RPMI8226 (cell line): ENCODE measurements around the gene MAP7.
"Not testable (repeated sequence)": the region's sequence is repeated elsewhere in the genome, so short reads cannot be mapped to it uniquely, and the experiment has no call there.

Source experiments
- DNase-seq: peaks from one replicate; pipeline ENCODE4 v3.0.0-alpha.2; 2015

MAP7 gene

DNA sequence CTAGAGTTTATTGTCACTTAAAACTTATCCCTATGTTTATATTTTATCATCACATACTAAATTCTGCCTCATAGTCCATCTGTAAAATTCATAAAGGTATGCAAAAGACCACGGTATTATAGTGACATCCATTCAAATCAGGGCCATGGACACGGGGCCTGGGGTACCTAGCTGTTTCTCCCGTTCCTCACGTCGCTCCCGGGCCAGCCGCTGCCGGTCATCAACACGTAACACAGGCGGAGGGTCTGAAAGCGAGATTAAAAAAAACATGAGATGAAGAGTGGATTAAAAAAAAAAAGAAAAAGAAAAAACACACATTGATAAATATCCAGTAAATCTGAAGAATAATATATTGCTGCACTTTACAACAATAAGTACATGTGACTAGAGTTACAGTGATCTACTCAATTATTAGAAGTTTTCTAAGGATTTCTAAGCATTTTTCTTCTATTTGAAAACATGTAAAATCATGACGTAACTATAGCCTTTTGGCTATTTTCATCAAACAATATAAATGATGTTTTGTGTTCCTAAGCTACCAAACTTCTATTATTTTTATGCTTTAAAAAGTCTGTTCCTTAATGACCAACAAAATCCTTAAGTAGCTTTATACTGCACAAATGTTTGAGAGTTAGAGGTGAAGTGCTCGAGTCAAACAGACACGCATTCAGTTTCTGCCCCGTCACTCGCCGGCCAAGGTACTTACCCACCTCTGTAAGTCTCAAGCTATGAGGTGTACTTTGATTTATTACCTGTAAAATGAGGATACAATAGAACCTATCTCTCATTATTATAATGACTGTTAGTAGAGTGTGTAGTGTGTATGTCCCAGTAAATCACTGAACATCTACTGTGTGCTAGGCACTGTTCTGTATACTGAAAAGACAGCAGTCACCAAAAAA lies 138.5 kb downstream of the MAP7 start:
- DNase-seq = no peak

DNA sequence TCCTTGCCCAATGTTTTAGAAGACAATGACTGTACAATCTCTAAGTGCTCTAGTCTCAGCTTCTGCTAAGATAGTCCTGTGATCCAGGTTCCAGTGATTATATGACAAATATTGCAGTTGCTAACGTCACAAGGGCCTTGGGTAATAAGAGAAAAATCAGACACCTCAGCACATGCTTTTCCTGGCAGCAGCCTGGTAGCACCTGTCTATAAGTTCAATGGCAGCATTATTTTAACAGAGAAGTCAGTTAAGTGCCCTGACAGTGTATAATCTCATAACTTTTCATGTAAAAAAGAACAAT lies 139.2 kb downstream of the MAP7 start:
- DNase-seq = peak; percentile 34

DNA sequence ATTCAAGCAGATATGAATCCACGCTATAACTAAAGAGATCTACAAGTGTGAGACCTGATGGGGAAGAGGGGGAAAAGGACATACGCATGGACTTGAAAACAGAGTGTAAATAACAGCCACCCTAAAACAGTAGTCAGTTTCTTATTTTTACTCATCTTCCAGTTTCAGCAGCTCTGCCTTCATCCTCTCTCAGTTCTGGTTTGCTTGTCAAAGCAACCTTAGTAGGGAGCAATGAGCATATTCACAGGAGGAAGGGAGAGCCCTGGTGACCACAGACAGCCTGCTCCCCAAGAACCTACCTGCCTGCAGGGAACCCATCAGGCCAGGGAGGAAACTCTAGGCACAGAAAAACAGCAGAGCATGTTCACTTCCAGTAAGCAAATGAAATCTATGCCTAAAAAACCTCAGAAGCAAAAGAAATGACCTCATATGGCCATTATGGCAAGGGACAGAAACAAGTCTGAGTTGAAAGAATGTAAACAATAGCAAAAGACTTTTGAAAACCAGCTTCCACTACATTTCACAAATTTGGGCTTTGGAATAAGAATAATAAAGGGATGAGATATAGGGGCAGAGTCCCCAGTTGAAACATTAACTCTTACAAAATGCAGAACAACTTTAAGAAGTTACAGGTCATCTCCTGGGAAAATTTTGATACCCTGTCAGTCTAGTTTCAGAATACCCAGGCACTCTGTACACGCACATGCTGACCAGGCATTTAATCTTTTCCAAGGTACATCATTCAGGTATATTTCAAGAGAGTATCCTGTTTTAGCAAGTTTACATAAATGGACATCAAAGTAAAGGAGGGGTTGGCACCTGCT lies 139.8 kb downstream of the MAP7 start:
- DNase-seq = peak; percentile 3

DNA sequence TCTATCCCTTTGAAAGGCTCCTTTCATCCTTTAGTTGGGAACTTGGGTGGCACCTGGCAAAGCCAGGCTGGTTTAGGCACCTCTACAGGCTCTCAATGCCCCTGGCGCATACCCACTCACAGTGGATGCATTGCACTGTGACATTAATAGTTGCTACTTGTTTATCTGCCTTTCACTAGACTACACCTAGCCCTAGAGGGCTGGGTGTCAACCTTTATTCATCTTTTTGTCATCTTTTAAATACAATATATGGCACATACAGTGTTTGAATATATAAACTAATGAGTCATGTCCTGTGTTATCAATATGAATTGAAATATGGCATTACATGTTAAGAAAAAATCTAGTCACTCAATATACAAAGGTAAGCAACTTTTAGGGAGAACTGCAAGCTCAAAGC lies 140.6 kb downstream of the MAP7 start:
- no peak for DNase-seq

DNA sequence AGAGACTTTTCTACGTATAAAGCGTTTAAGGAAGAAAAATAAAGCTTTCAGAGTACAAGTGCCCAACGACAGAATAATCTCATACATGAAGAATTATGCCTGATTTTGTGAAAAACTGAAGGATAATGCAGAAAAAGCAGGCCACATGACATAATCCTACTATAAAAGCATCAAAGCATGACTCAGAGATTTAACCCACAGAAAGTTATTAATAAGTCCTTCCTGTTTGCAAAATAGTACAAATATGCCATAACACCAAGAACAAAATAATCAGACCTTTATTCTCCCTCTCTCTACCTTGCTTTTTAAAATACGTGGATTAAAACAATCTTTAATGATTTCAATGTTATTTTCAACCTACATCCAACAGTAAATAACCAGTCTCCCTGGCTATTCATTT lies 142.0 kb downstream of the MAP7 start:
- DNase-seq = no peak

DNA sequence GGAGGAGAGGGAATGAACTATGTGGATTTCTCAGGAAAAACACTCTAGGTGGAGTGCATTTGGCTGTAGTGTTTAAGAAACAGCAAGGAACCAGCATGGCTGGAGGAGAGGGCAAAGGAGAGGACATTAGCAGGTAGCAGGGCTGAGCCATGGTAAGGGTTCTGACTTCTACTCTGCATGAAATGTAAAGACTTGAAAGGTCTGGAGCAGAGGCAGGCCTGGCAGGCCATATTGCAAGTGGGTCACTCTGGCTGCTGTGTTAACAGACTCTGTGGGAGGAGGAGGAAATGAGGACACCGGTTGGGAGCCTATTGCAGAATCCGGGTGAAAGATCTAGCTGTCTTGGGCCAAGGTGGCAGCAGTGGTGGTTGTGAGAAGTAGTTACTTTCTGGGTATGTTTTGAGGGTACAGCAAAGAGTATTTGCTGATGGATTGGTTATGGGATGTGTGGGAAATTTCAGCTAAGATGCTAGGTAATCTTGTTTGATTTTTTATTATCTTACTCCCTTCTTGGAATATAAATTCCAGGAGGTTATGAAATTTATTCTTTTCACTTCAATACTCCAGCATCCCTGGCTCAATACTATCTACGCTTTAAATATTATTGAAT lies 144.7 kb downstream of the MAP7 start:
- no peak for DNase-seq

DNA sequence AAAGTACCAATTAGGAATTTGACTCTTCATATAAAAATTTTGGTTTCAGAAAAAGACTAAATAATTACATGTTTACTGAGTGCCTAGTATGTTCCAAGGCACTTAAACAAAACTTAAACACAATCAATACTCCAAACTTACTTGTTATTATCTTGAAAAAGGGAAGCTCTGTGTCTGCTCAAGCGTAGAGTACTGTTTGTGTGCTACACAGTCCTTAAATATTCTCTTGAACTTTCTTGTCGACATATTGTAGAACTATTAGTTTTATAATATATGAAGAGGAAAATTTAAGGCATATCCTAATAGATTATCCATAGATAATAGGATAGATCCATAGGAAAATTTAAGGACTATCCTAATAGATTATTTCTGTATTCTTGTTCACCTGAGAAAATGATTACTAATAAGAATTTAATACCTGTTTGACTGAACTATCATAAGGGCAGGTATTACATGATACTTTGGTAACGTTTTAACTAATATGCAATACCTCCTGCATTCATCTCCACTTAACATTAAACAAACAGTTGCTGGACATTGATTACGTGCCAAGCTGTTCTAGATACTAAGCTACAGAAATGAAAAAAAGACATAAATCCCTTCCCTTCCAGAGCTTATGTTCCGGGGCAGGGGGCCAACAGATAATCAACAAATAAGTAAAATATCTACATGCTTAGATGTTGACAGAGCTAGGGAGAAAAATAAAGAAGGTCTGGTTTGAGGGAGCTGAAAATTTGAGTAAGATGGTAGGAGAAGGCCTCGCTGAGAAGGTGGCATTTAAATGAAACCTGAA lies 145.4 kb downstream of the MAP7 start:
- no peak for DNase-seq

DNA sequence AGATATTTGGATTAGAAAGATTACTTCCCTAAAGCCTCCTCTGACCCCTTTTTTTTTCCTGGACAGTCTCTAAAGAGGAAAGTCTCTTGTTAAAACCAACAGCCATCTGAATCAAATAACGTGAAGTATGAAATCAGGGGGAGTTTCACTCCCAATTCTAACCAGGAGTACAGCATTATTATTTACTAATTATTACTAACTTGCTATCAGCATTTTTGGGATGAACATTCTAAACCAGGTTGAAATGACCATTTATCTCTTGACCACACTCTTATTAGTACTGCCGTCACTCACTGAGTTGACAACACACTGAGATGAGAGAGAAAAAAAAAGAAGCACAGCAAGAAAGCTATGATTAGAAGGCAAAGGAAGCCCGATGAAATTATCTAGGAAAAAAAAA lies 146.2 kb downstream of the MAP7 start:
- no peak for DNase-seq

DNA sequence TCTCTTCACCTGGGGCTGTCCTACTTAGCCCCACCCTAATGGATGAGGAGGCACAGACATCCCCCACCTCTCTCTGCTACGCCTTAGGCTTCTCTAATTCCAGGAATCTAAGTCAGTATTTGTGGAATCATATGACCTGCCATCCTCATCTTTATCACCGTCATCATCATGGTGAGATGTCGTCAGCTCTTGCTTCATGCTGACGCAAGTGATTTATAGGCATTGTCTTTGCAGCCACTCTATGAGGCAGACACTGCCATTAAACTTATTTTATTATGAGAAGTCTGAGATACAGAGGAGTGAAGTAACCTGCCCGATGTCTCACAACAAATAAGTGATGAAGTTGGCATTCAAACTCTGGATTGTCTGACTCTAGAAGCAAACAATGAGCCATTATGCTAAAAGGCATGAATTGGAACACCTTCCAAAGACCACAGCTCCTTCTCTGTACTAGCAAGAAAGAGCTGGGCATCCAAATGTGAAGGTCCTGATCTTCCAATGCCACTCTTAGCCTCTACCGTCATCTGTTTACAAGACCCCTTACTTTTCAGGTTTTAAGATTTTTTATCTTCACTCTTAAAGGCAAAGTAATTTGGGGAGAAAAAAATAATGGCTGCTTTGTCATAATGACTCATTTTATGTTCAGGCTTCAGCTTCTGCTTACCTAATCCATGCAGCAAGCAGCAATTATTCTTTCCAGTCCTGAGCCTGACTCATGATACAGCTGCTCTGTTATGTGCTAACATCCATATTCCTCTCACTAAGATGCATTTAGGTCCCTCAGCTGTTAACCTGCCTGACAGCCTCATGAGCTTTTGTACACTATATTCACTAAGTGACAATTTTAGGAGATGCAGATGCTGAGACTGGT lies 146.9 kb downstream of the MAP7 start:
- DNase-seq = no peak

DNA sequence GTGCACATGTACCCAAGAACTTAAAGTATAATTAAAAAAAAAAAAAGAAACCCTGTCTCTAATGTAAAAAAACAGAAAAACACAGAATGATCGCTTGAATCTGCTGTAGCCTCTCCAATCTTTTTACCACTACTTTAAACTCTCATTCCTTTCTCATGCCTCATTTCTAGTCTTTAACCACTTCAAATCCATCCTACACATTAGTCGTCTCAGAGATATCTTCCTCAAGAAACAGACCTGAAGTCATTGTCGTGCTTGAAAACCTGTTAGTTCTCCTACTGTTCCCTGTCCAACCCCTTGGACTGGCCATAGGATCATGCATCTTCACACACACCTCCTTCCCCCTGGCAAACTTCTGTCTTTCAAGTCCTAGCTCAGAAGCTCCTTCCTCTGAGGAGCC lies 148.5 kb downstream of the MAP7 start:
- no peak for DNase-seq

DNA sequence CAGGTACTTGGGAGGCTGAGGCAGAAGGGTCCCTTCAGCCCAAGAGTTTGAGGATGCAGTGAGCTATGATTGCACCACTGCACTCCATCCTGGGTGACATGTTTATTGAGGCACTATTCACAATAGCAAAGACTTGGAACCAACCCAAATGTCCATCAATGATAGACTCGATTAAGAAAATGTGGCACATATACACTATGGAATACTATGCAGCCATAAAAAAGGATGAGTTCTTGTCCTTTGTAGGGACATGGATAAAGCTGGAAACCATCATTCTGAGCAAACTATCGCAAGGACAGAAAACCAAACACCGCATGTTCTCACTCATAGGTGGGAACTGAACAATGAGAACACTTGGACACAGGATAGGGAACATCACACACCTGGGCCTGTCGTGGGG lies 149.0 kb downstream of the MAP7 start:
- DNase-seq = not testable (repeated sequence)

DNA sequence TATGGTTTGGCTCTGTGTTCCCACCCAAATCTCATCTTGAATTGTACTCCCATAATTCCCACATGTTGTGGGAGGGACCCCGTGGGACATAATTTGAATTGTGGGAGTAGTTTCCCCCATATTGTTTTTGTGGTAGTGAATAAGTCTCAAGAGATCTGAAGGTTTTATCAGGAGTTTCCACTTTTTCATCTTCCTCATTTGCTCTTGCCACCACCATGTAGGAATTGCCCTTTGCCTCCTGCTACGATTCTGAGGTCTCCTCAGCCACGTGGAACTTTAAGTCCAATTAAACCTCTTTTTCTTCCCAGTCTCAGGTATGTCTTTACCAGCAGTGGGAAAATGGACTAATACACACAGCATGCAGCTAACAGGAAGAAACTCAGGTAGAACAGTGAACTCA lies 151.8 kb downstream of the MAP7 start:
- no peak for DNase-seq

DNA sequence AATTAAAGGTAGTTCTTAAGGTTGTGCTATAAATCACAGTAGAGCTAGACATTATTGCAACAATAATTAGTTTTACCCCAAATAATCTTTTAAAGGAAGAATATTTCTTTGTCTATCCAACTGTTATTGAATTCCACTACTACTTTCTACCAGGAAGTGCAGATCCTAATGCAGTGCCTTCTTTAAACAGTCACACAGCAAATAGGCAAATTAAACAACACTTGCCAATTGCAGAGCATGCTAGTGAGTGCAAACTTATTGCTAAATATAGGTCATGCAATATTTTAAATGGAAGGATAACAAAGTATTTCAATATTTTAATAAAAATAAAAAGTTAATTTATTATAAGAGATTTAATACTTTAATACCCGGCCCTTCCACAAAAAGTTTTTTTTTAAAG lies 153.3 kb downstream of the MAP7 start:
- DNase-seq = no peak

DNA sequence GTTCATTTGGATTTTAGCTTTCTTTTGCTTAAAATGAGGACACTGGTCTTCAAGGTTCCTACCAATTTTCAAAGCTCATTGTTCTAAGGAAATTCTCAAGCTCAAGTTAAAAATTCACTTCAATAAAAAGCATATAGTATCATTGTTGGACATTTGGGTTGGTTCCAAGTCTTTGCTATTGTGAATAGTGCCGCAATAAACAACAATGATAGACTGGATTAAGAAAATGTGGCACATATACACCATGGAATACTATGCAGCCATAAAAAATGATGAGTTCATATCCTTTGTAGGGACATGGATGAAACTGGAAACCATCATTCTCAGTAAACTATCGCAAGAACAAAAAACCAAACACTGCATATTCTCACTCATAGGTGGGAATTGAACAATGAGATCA lies 159.3 kb downstream of the MAP7 start:
- DNase-seq = not testable (repeated sequence)

DNA sequence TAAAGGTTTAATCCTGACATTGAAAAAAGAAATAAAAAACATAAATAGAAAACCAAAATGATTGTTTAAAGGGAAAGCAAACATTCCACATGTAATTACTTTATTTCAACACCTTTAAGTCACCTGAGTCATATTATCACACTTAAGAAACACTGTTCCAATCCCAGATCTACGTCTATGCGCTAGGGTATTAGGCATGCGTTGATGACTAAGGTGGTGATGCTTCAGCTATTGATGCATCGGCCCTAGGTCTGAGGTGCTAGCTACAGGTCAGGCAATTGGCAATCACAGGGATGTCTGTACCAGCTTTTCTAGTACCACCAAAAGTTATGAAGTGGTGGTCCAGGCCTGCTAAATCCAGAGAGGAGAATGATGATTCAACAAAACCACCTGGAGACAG lies 162.9 kb downstream of the MAP7 start:
- no peak for DNase-seq

DNA sequence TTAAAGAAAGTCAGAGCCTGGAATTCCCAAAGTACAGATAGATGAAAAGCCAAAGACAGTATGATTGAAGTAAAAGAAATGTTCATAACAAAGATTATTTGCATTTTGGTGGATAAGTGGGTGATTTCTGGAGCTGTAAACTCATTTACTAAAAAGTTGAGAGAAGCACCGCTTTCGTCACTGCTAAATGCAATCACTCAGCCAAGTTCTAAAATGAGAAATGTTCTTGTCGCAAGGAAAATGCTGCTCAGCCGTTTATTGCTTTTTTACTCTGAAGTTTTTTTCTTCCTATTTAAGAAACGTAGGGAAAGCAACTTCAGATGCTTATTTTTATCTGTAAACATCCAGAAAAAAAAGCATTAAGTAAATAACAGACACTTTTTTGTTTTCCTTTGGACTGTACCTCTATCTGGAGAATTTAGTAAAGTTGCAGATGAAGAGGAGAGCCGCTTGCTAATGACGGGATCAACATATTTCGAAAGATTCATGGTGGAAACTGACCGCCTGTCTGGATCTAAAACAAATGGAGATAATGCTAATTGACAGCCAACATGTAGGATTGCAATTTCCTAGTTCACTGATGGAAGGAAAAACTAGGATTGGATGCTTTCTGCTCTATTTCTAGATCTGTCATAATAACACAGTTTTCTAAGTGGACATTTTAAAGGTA lies 166.8 kb downstream of the MAP7 start:
- DNase-seq = no peak

DNA sequence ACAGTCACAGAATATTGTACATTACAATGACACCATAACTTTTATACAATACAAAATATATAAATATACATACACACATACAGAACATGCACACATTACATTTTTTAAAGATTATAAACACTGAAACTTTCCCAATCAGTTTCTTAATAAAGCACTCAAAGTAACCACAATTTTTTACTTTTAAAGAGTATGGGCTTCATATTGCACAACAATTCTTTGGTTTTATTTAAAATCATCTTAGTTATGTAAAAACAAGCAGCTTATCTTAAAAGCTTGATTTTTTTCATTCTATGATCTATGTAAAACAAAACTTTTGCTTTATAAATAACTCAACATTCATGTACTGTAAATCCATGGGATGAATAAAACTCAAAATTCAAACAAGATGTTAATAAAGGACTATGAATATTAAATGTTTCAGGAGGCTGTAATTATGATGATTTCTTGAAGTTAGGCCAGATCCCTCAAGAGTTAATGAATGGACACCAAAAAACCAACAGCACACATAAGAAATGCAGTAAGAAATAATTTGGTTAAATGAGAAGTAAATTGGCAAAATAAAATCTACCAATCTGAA lies 167.5 kb downstream of the MAP7 start:
- no peak for DNase-seq

DNA sequence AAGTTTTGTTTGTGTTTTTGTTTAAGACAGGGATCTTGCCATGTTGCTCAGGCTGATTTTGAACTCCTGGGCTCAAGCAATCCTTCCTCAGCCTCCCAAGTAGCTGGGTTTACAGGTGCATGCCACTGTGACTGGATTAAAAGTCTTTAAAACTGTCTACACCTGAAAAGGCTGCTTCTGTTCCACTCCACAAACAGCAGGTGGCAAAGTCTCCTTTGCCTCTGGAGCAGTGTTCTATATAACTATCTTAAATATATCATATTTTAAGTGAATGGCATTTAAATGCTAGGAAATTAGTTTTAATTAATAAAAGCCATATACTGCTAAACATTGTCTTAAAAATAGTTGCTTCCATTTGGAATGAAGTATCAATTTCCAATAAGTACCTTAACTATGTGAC lies 171.3 kb downstream of the MAP7 start:
- no peak for DNase-seq

DNA sequence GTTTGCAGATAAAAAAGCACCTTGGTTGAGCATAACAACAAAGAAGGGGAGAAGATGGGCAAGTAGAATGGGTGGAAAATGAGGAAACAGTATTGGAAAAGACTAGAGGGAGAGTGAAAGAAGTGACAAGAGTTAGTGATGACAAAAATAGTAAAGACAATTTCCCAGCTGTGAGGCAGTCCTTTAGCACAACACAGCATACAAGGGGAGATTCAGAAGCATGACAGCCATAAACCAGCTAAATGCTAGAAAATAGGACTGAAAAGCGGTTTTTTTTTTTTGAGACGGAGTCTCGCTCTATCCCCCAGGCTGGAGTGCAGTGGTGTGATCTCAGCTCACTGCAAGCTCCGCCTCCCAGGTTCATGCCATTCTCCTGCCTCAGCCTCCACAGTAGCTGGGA lies 174.4 kb downstream of the MAP7 start:
- not testable (repeated sequence) for DNase-seq

DNA sequence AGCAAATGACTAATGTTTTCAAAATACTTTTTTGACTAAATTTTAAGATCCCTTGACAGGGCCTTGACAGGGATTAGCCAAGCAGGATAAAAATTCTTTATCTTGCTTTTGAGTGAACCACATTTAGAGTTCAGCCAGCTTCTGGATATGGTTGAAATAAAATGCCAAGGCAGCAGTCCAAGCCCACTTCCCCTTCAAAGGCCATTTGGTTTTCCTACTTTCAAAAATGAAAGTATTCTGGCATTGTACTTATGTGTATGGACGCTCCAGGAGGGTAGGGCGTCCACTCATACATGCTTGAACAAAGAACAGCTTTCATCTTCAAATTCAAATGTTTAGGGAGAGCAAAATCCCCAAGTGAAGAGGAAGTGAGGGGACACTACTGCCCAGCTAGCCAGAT lies 178.3 kb downstream of the MAP7 start:
- no peak for DNase-seq
